MV-4-11 (cell line): Measurements from ENCODE around the gene TRIP10.
"Not testable (repeated sequence)": the region's sequence is repeated elsewhere in the genome, so short reads cannot be mapped to it uniquely, and the experiment has no call there.

Source experiments
- DNase-seq: peaks from one replicate; lab custom pipeline; 2025; lab: John Stamatoyannopoulos, UW

The TRIP10 gene

GRCh38 chr19:6797646-6798045 lies 58.2 kb downstream of the TRIP10 start:
- peak; percentile 58 for DNase-seq

GRCh38 chr19:6800160-6800790 lies 60.8 kb downstream of the TRIP10 start:
- DNase-seq: not testable (repeated sequence)

GRCh38 chr19:6800991-6801484 lies 61.6 kb downstream of the TRIP10 start:
- DNase-seq: peak; percentile 48
